ENCODE data around the gene RARS2. TPM values are rescaled to one million over a fixed set of nuclear protein-coding genes. Genes with fewer than 3 reads are reported as not detected.
"Not testable (repeated sequence)": the region's sequence is repeated elsewhere in the genome, so short reads cannot be mapped to it uniquely, and the experiment has no call there.

Gene RARS2
- total RNA-seq, 1 experiment from 2014 or later, result 14.8 TPM

- Histone ChIP-seq H3F3A (ENCODE audit: low read length, unreplicated experiment) (no peaks in the 10 kb centered on the region), H2AFZ (ENCODE audit: low read length) (no peak overlapping the region), H3K4me2 (ENCODE audit: low read length) (no peak overlapping the region), H4K20me1 (ENCODE audit: low read length) (no peaks in the 10 kb centered on the region), H3K36me3 (ENCODE audit: low read depth, low read length) (no peaks in the 10 kb centered on the region), H3K4me3 (ENCODE audit: low read length) (no peak overlapping the region), H3K9me2 (replicated peaks; ENCODE audit: low read length) (no peaks in the 10 kb centered on the region), H3K9me3 (ENCODE audit: low read length) (no peaks in the 10 kb centered on the region), H3K27me3 (ENCODE audit: low read length) (no peaks in the 10 kb centered on the region), H3K9ac (ENCODE audit: low read length) (no peak overlapping the region), H3K27ac (ENCODE audit: low read length) (no peak overlapping the region), H3K4me1 (ENCODE audit: insufficient read depth, low read length) (no peaks in the 10 kb centered on the region), H3K79me2 (ENCODE audit: low read length) (no peaks in the 10 kb centered on the region)
- TF ChIP-seq EZH2 (IDR thresholded peaks at IDR 0.05; ENCODE audit: low read length, unreplicated experiment) (no peak), EZH2phosphoT487 (IDR thresholded peaks at IDR 0.05; ENCODE audit: borderline replicate concordance, low read length) (no peak), CTCF (conservative IDR thresholded peaks at IDR 0.05; ENCODE audit: low read depth, low read length) (no peak)
- ATAC-seq (peak; percentile 89), DNase-seq (no peak)
- intact Hi-C loops (cut with micrococcal nuclease), result loop anchor here (5.0 kb wide), 1 partner anchor 103 kb away; no protein-coding TSS in a partner anchor
- no TSS peak for BruUV-seq (replicated peaks)
- POLR2A ChIA-PET (ENCODE audit: unreplicated experiment), result no interaction called here
- CTCF ChIA-PET, result no interaction called here
Measured at GRCh38 chr6:87494761-87495422, 94.9 kb downstream of the RARS2 start.

GRCh38 chr6:87489326-87489725 lies 100.5 kb downstream of the RARS2 start:
- POLR2A ChIA-PET (ENCODE audit: unreplicated experiment); intact Hi-C loops (cut with micrococcal nuclease); CTCF ChIA-PET: not testable (repeated sequence)

GRCh38 chr6:87487555-87487954 lies 102.2 kb downstream of the RARS2 start:
- no peaks in the 10 kb centered on the region for H3K9me3 ChIP-seq (ENCODE audit: low read length)
- H2AFZ ChIP-seq (ENCODE audit: low read length), result no peak overlapping the region
- no peak overlapping the region for H3K9ac ChIP-seq (ENCODE audit: low read length)
- H3K27me3 ChIP-seq (ENCODE audit: low read length), result no peaks in the 10 kb centered on the region
- no peak for ATAC-seq
- H3K27ac ChIP-seq (ENCODE audit: low read length), result no peak overlapping the region
- no peaks in the 10 kb centered on the region for H3K4me1 ChIP-seq (ENCODE audit: insufficient read depth, low read length)
- CTCF ChIA-PET, result no interaction called here
- H3K79me2 ChIP-seq (ENCODE audit: low read length), result no peaks in the 10 kb centered on the region
- no TSS peak for BruUV-seq (replicated peaks)
- no peak for TF ChIP-seq EZH2 (IDR thresholded peaks at IDR 0.05; ENCODE audit: low read length, unreplicated experiment)
- no peak for TF ChIP-seq CTCF (conservative IDR thresholded peaks at IDR 0.05; ENCODE audit: low read depth, low read length)
- no peak for TF ChIP-seq EZH2phosphoT487 (IDR thresholded peaks at IDR 0.05; ENCODE audit: borderline replicate concordance, low read length)
- H3K36me3 ChIP-seq (ENCODE audit: low read depth, low read length), result peaks cover 14% of the 10 kb centered on the region
- intact Hi-C loops (cut with micrococcal nuclease), result no loop called here
- no peak for DNase-seq
- no peak overlapping the region for H3K4me2 ChIP-seq (ENCODE audit: low read length)
- no peaks in the 10 kb centered on the region for H3K9me2 ChIP-seq (replicated peaks; ENCODE audit: low read length)
- H4K20me1 ChIP-seq (ENCODE audit: low read length), result no peaks in the 10 kb centered on the region
- POLR2A ChIA-PET (ENCODE audit: unreplicated experiment), result no interaction called here
- no peaks in the 10 kb centered on the region for H3F3A ChIP-seq (ENCODE audit: low read length, unreplicated experiment)
- no peak overlapping the region for H3K4me3 ChIP-seq (ENCODE audit: low read length)

More at GRCh38 chr6:87489326-87489725, 100.5 kb downstream of the RARS2 start:
- H3K4me3 ChIP-seq (ENCODE audit: low read length); H3K9ac ChIP-seq (ENCODE audit: low read length); H3K27me3 ChIP-seq (ENCODE audit: low read length); H3K4me1 ChIP-seq (ENCODE audit: insufficient read depth, low read length); H3K36me3 ChIP-seq (ENCODE audit: low read depth, low read length); BruUV-seq (replicated peaks); H3F3A ChIP-seq (ENCODE audit: low read length, unreplicated experiment); H4K20me1 ChIP-seq (ENCODE audit: low read length); ATAC-seq; H3K9me3 ChIP-seq (ENCODE audit: low read length); H3K9me2 ChIP-seq (replicated peaks; ENCODE audit: low read length); H2AFZ ChIP-seq (ENCODE audit: low read length); H3K79me2 ChIP-seq (ENCODE audit: low read length); H3K27ac ChIP-seq (ENCODE audit: low read length); DNase-seq; H3K4me2 ChIP-seq (ENCODE audit: low read length): not testable (repeated sequence)
